H1 (cell line): ENCODE data around the gene GLIPR2. TPM values are rescaled to one million over a fixed set of nuclear protein-coding genes. Genes with fewer than 3 reads are reported as not detected.

Experiments used
- CTCF ChIA-PET: fragments of 300-600 bp; sonication (Branson Sonifier 250); formaldehyde crosslinking; loops from one replicate; lab custom pipeline; 2021; ENCODE audit not compliant: partially characterized antibody; lab: Charles Lee
- POLR2A ChIA-PET: fragments of 300-600 bp; sonication (Branson Sonifier 250); formaldehyde crosslinking; loops from one replicate; lab custom pipeline; 2021; ENCODE audit warnings: inconsistent platforms; ENCODE audit not compliant: partially characterized antibody; lab: Charles Lee
- DNase-seq, 2 experiments: peaks; one replicate each; pipeline versions ENCODE4 v3.0.0 to v3.0.0-alpha.2; 2010 to 2022; ENCODE audit warnings: low spot score in 2 of 2, low read depth in 1 of 2, mixed read lengths in 1 of 2
- FAIRE-seq: peaks from 2 replicates; lab custom pipeline; 2011; peaks lifted over from hg19 to GRCh38; lab: Jason Lieb, UNC
- H2AFZ ChIP-seq: 2 replicates; pipeline ENCODE4 v1.8.1; 2012; ENCODE audit warnings: low read length, inconsistent platforms
- H2AK5ac ChIP-seq: 2 replicates; pipeline ENCODE4 v1.6.1; 2013; ENCODE audit warnings: low read depth, low read length
- H2BK120ac ChIP-seq: replicated peaks from 2 replicates; pipeline ENCODE3; 2013; ENCODE audit warnings: low read depth, low read length, inconsistent platforms
- H2BK12ac ChIP-seq: 2 replicates; pipeline ENCODE4 v1.6.1; 2013; ENCODE audit warnings: low read depth, low read length
- H2BK15ac ChIP-seq: 2 replicates; pipeline ENCODE4 v1.6.1; 2013; ENCODE audit warnings: low read length
- H2BK20ac ChIP-seq: 2 replicates; pipeline ENCODE4 v1.6.1; 2013; ENCODE audit warnings: low read length
- H2BK5ac ChIP-seq: 2 replicates; pipeline ENCODE4 v1.6.1; 2013; ENCODE audit warnings: low read depth, low read length
- H3K14ac ChIP-seq: 2 replicates; pipeline ENCODE4 v1.6.1; 2013; ENCODE audit warnings: inconsistent platforms; ENCODE audit not compliant: insufficient read length
- H3K18ac ChIP-seq: 2 replicates; pipeline ENCODE4 v1.6.1; 2013; ENCODE audit warnings: low read length; ENCODE audit errors: extremely low read depth
- H3K23ac ChIP-seq: 2 replicates; pipeline ENCODE4 v1.6.1; 2013; ENCODE audit warnings: inconsistent platforms; ENCODE audit not compliant: insufficient read length
- H3K23me2 ChIP-seq: 2 replicates; pipeline ENCODE4 v1.6.1; 2013; ENCODE audit warnings: low read depth, low read length
- H3K27ac ChIP-seq: 2 replicates; pipeline ENCODE4 v1.6.1; 2011; ENCODE audit warnings: low read depth, low read length, inconsistent platforms
- H3K27me3 ChIP-seq, 4 experiments: replicated peaks in 1 of 4; 1 replicate in 1 of 4; 2 replicates in 3 of 4; pipeline versions ENCODE4 v1.6.1 to v1.8.1; 2011 to 2013; ENCODE audit warnings: low read length in 3 of 4, mild to moderate bottlenecking in 3 of 4, inconsistent platforms in 2 of 4, mixed read lengths in 2 of 4, moderate library complexity in 1 of 4; ENCODE audit not compliant: control insufficient read depth in 3 of 4, insufficient read depth in 3 of 4; ENCODE audit errors: extremely low read depth in 1 of 4
- H3K36me3 ChIP-seq, 4 experiments: 2 replicates each; pipeline versions ENCODE4 v1.6.1 to v1.8.1; 2011 to 2013; ENCODE audit warnings: mild to moderate bottlenecking in 4 of 4, low read length in 3 of 4, moderate library complexity in 2 of 4, control low read depth in 1 of 4, inconsistent platforms in 1 of 4; ENCODE audit not compliant: insufficient read depth in 4 of 4, control insufficient read depth in 2 of 4
- H3K4ac ChIP-seq: replicated peaks from 2 replicates; pipeline ENCODE3; 2013; ENCODE audit warnings: low read length, low read depth, mixed read lengths, inconsistent platforms; ENCODE audit not compliant: insufficient read length
- H3K4me1 ChIP-seq, 4 experiments: replicated peaks in 1 of 4; 1 replicate in 1 of 4; 2 replicates in 3 of 4; pipeline versions ENCODE4 v1.6.1 to v1.8.1; 2011 to 2013; ENCODE audit warnings: low read length in 3 of 4, inconsistent platforms in 2 of 4, mixed read lengths in 1 of 4; ENCODE audit not compliant: insufficient read depth in 4 of 4, control insufficient read depth in 3 of 4
- H3K4me2 ChIP-seq, 2 experiments: 2 replicates each; pipeline versions ENCODE4 v1.6.1 to v1.8.1; 2011 to 2013; ENCODE audit warnings: low read depth in 2 of 2, low read length in 2 of 2, control low read depth in 1 of 2, inconsistent platforms in 1 of 2, mild to moderate bottlenecking in 1 of 2; ENCODE audit not compliant: insufficient read depth in 1 of 2
- H3K4me3 ChIP-seq, 4 experiments: fragments of 200-600, 300-600 bp in 1 of 4; sonication (generic), shearing (Covaris generic), sonication (Bioruptor Twin) in 1 of 4; 2 replicates each; pipeline versions ENCODE4 v1.5.1 to v1.8.1; 2011 to 2016; ENCODE audit warnings: low read length in 4 of 4, low read depth in 3 of 4, control low read depth in 2 of 4, inconsistent platforms in 2 of 4, mild to moderate bottlenecking in 2 of 4, mixed read lengths in 1 of 4, moderate library complexity in 1 of 4; ENCODE audit not compliant: insufficient read depth in 2 of 4; ENCODE audit errors: extremely low read depth in 1 of 4
- H3K56ac ChIP-seq: replicated peaks from 2 replicates; pipeline ENCODE3; 2013; ENCODE audit warnings: low read depth, mild to moderate bottlenecking, mixed read lengths, low read length, inconsistent platforms; ENCODE audit not compliant: insufficient read length
- H3K79me1 ChIP-seq: 2 replicates; pipeline ENCODE4 v1.6.1; 2013; ENCODE audit warnings: low read depth, low read length, control low read depth
- H3K79me2 ChIP-seq, 2 experiments: 2 replicates each; pipeline versions ENCODE4 v1.6.1 to v1.8.1; 2012 to 2013; ENCODE audit warnings: low read length in 2 of 2, mild to moderate bottlenecking in 2 of 2, inconsistent platforms in 1 of 2; ENCODE audit not compliant: insufficient read depth in 2 of 2, control insufficient read depth in 1 of 2
- H3K9ac ChIP-seq, 4 experiments: replicated peaks in 1 of 4; 1 replicate in 1 of 4; 2 replicates in 3 of 4; pipeline versions ENCODE4 v1.6.1 to v1.8.1; 2011 to 2013; ENCODE audit warnings: low read depth in 3 of 4, low read length in 3 of 4, control low read depth in 2 of 4, mild to moderate bottlenecking in 2 of 4, moderate library complexity in 2 of 4, inconsistent platforms in 1 of 4; ENCODE audit errors: extremely low read depth in 1 of 4
- H3K9me3 ChIP-seq, 2 experiments: 2 replicates each; pipeline versions ENCODE4 v1.6.1 to v1.8.1; 2012 to 2013; ENCODE audit warnings: mild to moderate bottlenecking in 2 of 2, moderate library complexity in 2 of 2, control low read depth in 1 of 2, inconsistent platforms in 1 of 2, low read depth in 1 of 2, low read length in 1 of 2, mixed read lengths in 1 of 2; ENCODE audit not compliant: insufficient read depth in 2 of 2
- H4K20me1 ChIP-seq, 2 experiments: replicated peaks in 1 of 2; 2 replicates each; pipeline versions ENCODE3 to v1.8.1; 2011 to 2013; ENCODE audit warnings: inconsistent platforms in 2 of 2, low read length in 2 of 2, mild to moderate bottlenecking in 1 of 2; ENCODE audit not compliant: insufficient read depth in 2 of 2, control insufficient read depth in 1 of 2
- H4K5ac ChIP-seq: 2 replicates; pipeline ENCODE4 v1.6.1; 2013; ENCODE audit warnings: low read length, low read depth, mixed read lengths, inconsistent platforms; ENCODE audit not compliant: insufficient read length
- H4K8ac ChIP-seq: 2 replicates; pipeline ENCODE4 v1.8.0; 2013; ENCODE audit warnings: mild to moderate bottlenecking, moderate library complexity, low read length, inconsistent platforms; ENCODE audit not compliant: insufficient read depth; ENCODE audit errors: extremely low read depth
- H4K91ac ChIP-seq: replicated peaks from 2 replicates; pipeline ENCODE3; 2013; ENCODE audit warnings: low read length, mixed read lengths, inconsistent platforms; ENCODE audit not compliant: insufficient read length
- CEBPB ChIP-seq: IDR thresholded peaks from 2 replicates; pipeline ENCODE4 v1.6.1; 2012; ENCODE audit warnings: low read depth, low read length
- CTBP2 ChIP-seq: IDR thresholded peaks from 2 replicates; pipeline ENCODE4 v1.7.0; 2011; ENCODE audit warnings: borderline replicate concordance, mild to moderate bottlenecking, moderate library complexity, mixed read lengths, low read length; ENCODE audit not compliant: insufficient read depth, insufficient read length
- WGBS, 2 experiments: shearing (Covaris generic) in 1 of 2; methylation state at CpG; one replicate each; pipeline versions ENCODE4 v1.1.6 to v1.1.7; 2013 to 2015; ENCODE audit warnings: low lambda C conversion rate in 2 of 2, mixed read lengths in 2 of 2, inconsistent platforms in 1 of 2, low coverage in 1 of 2, missing lambda C conversion rate in 1 of 2; ENCODE audit not compliant: insufficient replicate concordance in 2 of 2, insufficient coverage in 1 of 2, insufficient read length in 1 of 2; ENCODE audit errors: extremely low coverage in 1 of 2, missing lambda C conversion rate in 1 of 2; 5-methylcytosine and 5-hydroxymethylcytosine counted together
- polyA plus RNA-seq, 7 experiments: library from polyadenylated mRNA; depleted of rRNA in 3 of 7; stranded (reverse) in 5 of 7; unstranded in 2 of 7; fragments of >200 nt in 5 of 7; fragments of 200-250 nt in 2 of 7; gene quantifications; 1 replicate in 5 of 7; 2 replicates in 1 of 7; 4 replicates in 1 of 7; pipeline versions ENCODE4 v1.2.1 to v1.2.3, GENCODE V29; 2011 to 2013; ENCODE audit warnings: missing spikeins in 2 of 7, mixed read lengths in 2 of 7
- total RNA-seq: library from RNA; stranded (reverse); fragmentation: NEBNext Ultra II Directional; extraction: Animal tissue kit (Norgen Biotek cat#: 25700); gene quantifications from 2 replicates; pipeline ENCODE4 v1.2.1, GENCODE V29; 2021

Gene GLIPR2
- total and polyA plus RNA-seq, 2 of the 8 experiments (the other 6 are each of a cell fraction or from before 2014, with no cell fraction given) = 7.9 to 12.0 TPM

- FAIRE-seq = no peak
- no peak overlapping the region for H3K27ac ChIP-seq
- CTCF ChIA-PET = interaction anchor here (1.0 to 1.4 kb wide), 3 partner anchors 12 to 153 kb away, joined by 3 to 4 read pairs (median 3); no protein-coding TSS in a partner anchor
Observed at GRCh38 chr9:36161187-36161586, 24.7 kb downstream of the GLIPR2 start.

More at GRCh38 chr9:36161187-36161586, 24.7 kb downstream of the GLIPR2 start:
- H3K4ac ChIP-seq = no peak overlapping the region
- peaks cover 0 to 4% (median 0%) of the 10 kb centered on the region in 4 experiments; a peak in 1 of 8 replicates for H3K36me3 ChIP-seq
- no peaks in the 10 kb centered on the region for H4K20me1 ChIP-seq
- H3K4me1 ChIP-seq = peaks cover 11 to 25% (median 17%) of the 10 kb centered on the region in 4 experiments
- H3K4me3 ChIP-seq = no peak overlapping the region
- peaks cover 5 to 6% of the 10 kb centered on the region in 2 experiments for H3K9me3 ChIP-seq
- H3K23ac ChIP-seq = no peak overlapping the region
- H3K14ac ChIP-seq = no peak overlapping the region
- H3K9ac ChIP-seq = no peak overlapping the region
- H2AFZ ChIP-seq = no peak overlapping the region
- no peak overlapping the region for H4K5ac ChIP-seq
- no peak overlapping the region for H4K8ac ChIP-seq
- H2BK12ac ChIP-seq = no peak overlapping the region
- WGBS, 2 experiments = 83% methylated on average over 2 of the region's 2 CpGs; no CpG with 5 or more reads in 1 of the 2 experiments
- no peaks in the 10 kb centered on the region for H3K79me1 ChIP-seq
- H3K27me3 ChIP-seq = no peaks in the 10 kb centered on the region
- no peak overlapping the region for H2BK120ac ChIP-seq
- no peak overlapping the region for H2BK15ac ChIP-seq
- H2BK5ac ChIP-seq = 0 out of 2 replicates have a peak overlapping the region, but pooled peaks have one; percentile 26
- H2BK20ac ChIP-seq = no peak overlapping the region
- TF ChIP-seq CTBP2 (no peak), CEBPB (no peak)
- no peaks in the 10 kb centered on the region for H3K23me2 ChIP-seq
- H3K56ac ChIP-seq = no peak overlapping the region
- POLR2A ChIA-PET = no interaction called here
- no peaks in the 10 kb centered on the region for H3K79me2 ChIP-seq
- H2AK5ac ChIP-seq = no peak overlapping the region
- H4K91ac ChIP-seq = no peak overlapping the region
- no peak overlapping the region for H3K4me2 ChIP-seq
- DNase-seq = no peak
- no peak overlapping the region for H3K18ac ChIP-seq
